ENCODE measurements around the gene GDA. TPM values are rescaled to one million over a fixed set of nuclear protein-coding genes. Genes with fewer than 3 reads are reported as not detected.

GDA gene
- total RNA-seq, 2 donors from 2014 or later, result 1.6 to 4.4 TPM

- Histone ChIP-seq H3K4me1 (no peaks in the 10 kb centered on the region), H3K27ac (no peak overlapping the region), H3K36me3 (replicated peaks in 1 of 2; ENCODE audit: insufficient read depth in 1 of 2, low read depth in 2 of 2) (no peaks in the 10 kb centered on the region), H3K9me3 (no peaks in the 10 kb centered on the region), H3K4me3 (no peak overlapping the region), H3K27me3 (no peaks in the 10 kb centered on the region)
- ATAC-seq (no peak), DNase-seq (no peak)
- intact Hi-C loops (cut with DNase I), result no loop called here
- no peak for TF ChIP-seq POLR2A (IDR thresholded peaks at IDR 0.05)
- TF ChIP-seq CTCF (IDR thresholded peaks at IDR 0.05), result no peak
- WGBS, 2 donors, result 72 to 77% methylated on average over 4 of the region's 4 CpGs
Observed at GRCh38 chr9:72165821-72166547, 16.7 kb downstream of the GDA start.

GRCh38 chr9:72168075-72168474, 18.8 kb downstream of the GDA start:
- Histone ChIP-seq H3K9me3 (no peaks in the 10 kb centered on the region), H3K4me1 (no peaks in the 10 kb centered on the region), H3K27me3 (no peaks in the 10 kb centered on the region), H3K36me3 (replicated peaks in 1 of 2; ENCODE audit: insufficient read depth in 1 of 2, low read depth in 2 of 2) (no peaks in the 10 kb centered on the region), H3K27ac (no peak overlapping the region), H3K4me3 (no peak overlapping the region)
- ATAC-seq (no peak), DNase-seq (no peak)
- TF ChIP-seq POLR2A (IDR thresholded peaks at IDR 0.05), result no peak
- no peak for TF ChIP-seq CTCF (IDR thresholded peaks at IDR 0.05)
- intact Hi-C loops (cut with DNase I), result no loop called here
- 83 to 90% methylated on average over 5 of the region's 5 CpGs for WGBS, 2 donors

DNA sequence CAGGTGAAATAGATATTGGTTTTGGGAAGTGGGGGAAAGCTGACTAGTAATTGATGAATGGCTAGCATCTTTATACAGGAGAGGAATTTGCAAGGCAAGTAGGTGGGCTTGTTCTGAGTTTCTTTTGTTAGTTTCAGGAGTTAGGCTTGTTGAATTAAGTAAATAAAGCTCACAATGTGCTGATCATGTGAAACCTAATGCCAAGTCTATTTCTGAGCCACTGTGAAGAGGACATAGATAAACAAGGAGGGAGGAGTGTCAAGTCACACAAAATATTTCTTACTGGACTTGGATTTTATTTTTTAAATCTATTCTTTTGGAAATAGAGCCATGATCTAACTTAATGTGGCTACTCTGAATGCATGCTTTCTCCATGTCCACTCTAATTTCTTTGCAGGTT, 19.9 kb downstream of the GDA start:
- ATAC-seq, result no peak
- no peaks in the 10 kb centered on the region for H3K27me3 ChIP-seq
- H3K27ac ChIP-seq, result no peak overlapping the region
- intact Hi-C loops (cut with DNase I), result no loop called here
- peaks cover 6% of the 10 kb centered on the region for H3K4me1 ChIP-seq
- H3K9me3 ChIP-seq, result no peaks in the 10 kb centered on the region
- no peaks in the 10 kb centered on the region for H3K36me3 ChIP-seq (replicated peaks in 1 of 2; ENCODE audit: insufficient read depth in 1 of 2, low read depth in 2 of 2)
- TF ChIP-seq POLR2A (IDR thresholded peaks at IDR 0.05) (no peak), CTCF (IDR thresholded peaks at IDR 0.05) (no peak)
- DNase-seq, result no peak
- H3K4me3 ChIP-seq, result no peak overlapping the region

DNA sequence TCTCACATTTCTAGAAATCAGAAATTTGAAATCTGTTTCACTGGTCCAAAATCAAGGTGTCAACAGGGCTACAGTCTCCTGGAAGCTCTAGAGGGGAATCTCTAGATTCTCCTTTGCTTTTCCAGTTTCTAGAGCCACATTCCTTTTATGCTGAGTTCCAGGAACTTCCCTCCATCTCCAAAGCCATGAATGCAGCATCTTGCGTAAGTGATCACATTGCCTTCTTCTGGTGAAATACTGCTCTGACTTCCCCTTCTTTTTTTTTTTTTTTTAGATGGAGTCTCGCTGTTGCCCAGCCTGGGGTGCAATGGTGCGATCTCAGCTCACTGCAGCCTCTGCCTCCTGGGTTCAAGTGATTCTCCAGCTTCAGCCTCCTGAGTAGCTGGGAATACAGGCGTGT, 23.8 kb downstream of the GDA start:
- TF ChIP-seq CTCF (IDR thresholded peaks at IDR 0.05) (no peak), POLR2A (IDR thresholded peaks at IDR 0.05) (no peak)
- Histone ChIP-seq H3K4me3 (no peak overlapping the region), H3K27ac (no peak overlapping the region), H3K36me3 (replicated peaks in 1 of 2; ENCODE audit: insufficient read depth in 1 of 2, low read depth in 2 of 2) (no peaks in the 10 kb centered on the region), H3K4me1 (peaks cover 9% of the 10 kb centered on the region), H3K9me3 (no peaks in the 10 kb centered on the region), H3K27me3 (no peaks in the 10 kb centered on the region)
- intact Hi-C loops (cut with DNase I), result no loop called here
- ATAC-seq (no peak), DNase-seq (peak in 1 of 4 donors; percentile 10)
- 92 to 97% methylated on average over 4 of the region's 4 CpGs for WGBS, 2 donors

DNA sequence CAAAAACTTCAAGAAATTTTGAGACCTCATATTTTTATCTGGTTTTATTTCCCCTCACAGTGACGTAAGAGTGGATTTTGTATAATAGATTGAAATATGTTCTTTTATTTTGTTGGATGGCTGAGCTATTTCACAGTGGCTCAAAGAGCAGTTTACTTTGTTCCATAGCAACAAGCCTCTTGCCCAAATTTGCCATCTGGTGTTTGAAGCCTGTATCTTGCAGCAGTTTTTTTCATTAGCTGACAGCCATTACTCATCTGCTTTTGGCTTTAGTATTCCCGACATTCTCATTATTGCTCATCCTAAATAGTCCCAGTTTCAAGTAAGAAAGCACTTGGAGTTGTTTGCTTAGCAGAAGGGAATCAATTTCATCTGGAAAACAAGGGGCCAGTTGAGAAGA, 36.3 kb downstream of the GDA start:
- H3K36me3 ChIP-seq (replicated peaks in 1 of 2; ENCODE audit: insufficient read depth in 1 of 2, low read depth in 2 of 2), result no peaks in the 10 kb centered on the region
- ATAC-seq (no peak), DNase-seq (no peak)
- H3K27ac ChIP-seq, result no peak overlapping the region
- no peaks in the 10 kb centered on the region for H3K27me3 ChIP-seq
- 55 to 58% methylated on average over 2 of the region's 2 CpGs for WGBS, 2 donors
- intact Hi-C loops (cut with DNase I), result no loop called here
- no peak overlapping the region for H3K4me3 ChIP-seq
- no peaks in the 10 kb centered on the region for H3K4me1 ChIP-seq
- no peaks in the 10 kb centered on the region for H3K9me3 ChIP-seq
- TF ChIP-seq CTCF (IDR thresholded peaks at IDR 0.05), result no peak
- no peak for TF ChIP-seq POLR2A (IDR thresholded peaks at IDR 0.05)

All from body of pancreas (tissue), 4 donors.